PC-3 (cell line): ENCODE data around the gene VPS35L. TPM values are rescaled to one million over a fixed set of nuclear protein-coding genes. Genes with fewer than 3 reads are reported as not detected.

Experiments
- ATAC-seq: fragments of 200-7000 bp; cut with Tn5 transposase; 2 replicates; pipeline ENCODE4 v1.9.1; 2020; ENCODE audit warnings: mild to moderate bottlenecking, moderate library complexity
- BruUV-seq: library from RNA; stranded (reverse); fragments of 400-500 nt; replicated peaks from 2 replicates; lab custom pipeline; 2021; lab: Mats Ljungman, UMichigan
- CTCF ChIA-PET: fragments of 300-600 bp; sonication (Branson Sonifier 250); formaldehyde crosslinking; loops from one replicate; lab custom pipeline; 2022; ENCODE audit warnings: antibody characterized with exemption; lab: Charles Lee
- POLR2A ChIA-PET: fragments of 300-600 bp; sonication (Branson Sonifier 250); formaldehyde crosslinking; loops from one replicate; lab custom pipeline; 2022; ENCODE audit warnings: antibody characterized with exemption; ENCODE audit not compliant: unreplicated experiment; lab: Charles Lee
- DNase-seq: peaks from one replicate; pipeline ENCODE4 v3.0.0-alpha.2; 2015
- H2AFZ ChIP-seq: fragments of 300-600 bp; sonication (generic); 2 replicates; pipeline ENCODE4 v1.6.0; 2016; ENCODE audit warnings: antibody characterized with exemption, low read length
- H3F3A ChIP-seq: fragments of 300-600 bp; sonication (generic); one replicate; pipeline ENCODE4 v1.6.0; 2017; ENCODE audit warnings: antibody characterized with exemption, low read length, control low read depth, mild to moderate bottlenecking; ENCODE audit not compliant: unreplicated experiment
- H3K27ac ChIP-seq: fragments of 300-600 bp; sonication (generic); 2 replicates; pipeline ENCODE4 v1.5.1; 2016; ENCODE audit warnings: mild to moderate bottlenecking, low read length
- H3K27me3 ChIP-seq: fragments of 300-600 bp; sonication (generic); 2 replicates; pipeline ENCODE4 v1.6.1; 2016; ENCODE audit warnings: low read length, mixed read lengths
- H3K36me3 ChIP-seq: fragments of 300-600 bp; sonication (generic); 2 replicates; pipeline ENCODE4 v1.6.1; 2016; ENCODE audit warnings: low read depth, mixed run types, low read length, mixed read lengths
- H3K4me1 ChIP-seq: fragments of 300-600 bp; sonication (generic); 2 replicates; pipeline ENCODE4 v1.5.1; 2016; ENCODE audit warnings: low read length; ENCODE audit not compliant: insufficient read depth
- H3K4me2 ChIP-seq: fragments of 300-600 bp; sonication (generic); 2 replicates; pipeline ENCODE4 v1.6.0; 2016; ENCODE audit warnings: low read length
- H3K4me3 ChIP-seq: fragments of 300-600 bp; sonication (generic); 2 replicates; pipeline ENCODE4 v1.5.1; 2016; ENCODE audit warnings: mild to moderate bottlenecking, low read length, mixed read lengths
- H3K79me2 ChIP-seq: fragments of 300-600 bp; sonication (generic); 2 replicates; pipeline ENCODE4 v1.6.1; 2017; ENCODE audit warnings: low read length, mixed read lengths
- H3K9ac ChIP-seq: fragments of 300-600 bp; sonication (generic); 2 replicates; pipeline ENCODE4 v1.6.0; 2016; ENCODE audit warnings: mild to moderate bottlenecking, low read length
- H3K9me2 ChIP-seq: fragments of 300-600 bp; sonication (generic); replicated peaks from 2 replicates; pipeline ENCODE4 v1.6.1; 2016; ENCODE audit warnings: mixed run types, low read length, mixed read lengths
- H3K9me3 ChIP-seq: fragments of 300-600 bp; sonication (generic); 2 replicates; pipeline ENCODE4 v1.6.1; 2016; ENCODE audit warnings: low read length, mixed read lengths
- H4K20me1 ChIP-seq: fragments of 300-600 bp; sonication (generic); 2 replicates; pipeline ENCODE4 v1.6.1; 2016; ENCODE audit warnings: low read length, mixed read lengths
- EZH2 ChIP-seq: fragments of 300-600 bp; sonication (generic); IDR thresholded peaks from one replicate; pipeline ENCODE4 v1.6.1; 2017; ENCODE audit warnings: antibody characterized with exemption, mild to moderate bottlenecking, low read length; ENCODE audit not compliant: unreplicated experiment
- EZH2phosphoT487 ChIP-seq: fragments of 300-600 bp; sonication (generic); IDR thresholded peaks from 2 replicates; pipeline ENCODE4 v1.6.1; 2018; ENCODE audit warnings: mild to moderate bottlenecking, antibody characterized with exemption, low read length, borderline replicate concordance
- intact Hi-C: fragments of 100-400 bp; cut with micrococcal nuclease; formaldehyde crosslinking; loops from 2 replicates; pipeline ENCODE4 v1.9.0; 2023
- total RNA-seq: library from RNA; depleted of rRNA; stranded (reverse); fragments of >200 nt; gene quantifications from 2 replicates; pipeline ENCODE4 v1.2.3, GENCODE V29; 2014
- TF ChIP-seq, protein P1 (sequence below): fragments of 300-600 bp; sonication (generic); conservative IDR thresholded peaks from 2 replicates; pipeline ENCODE4 v1.5.1; 2017; ENCODE audit warnings: antibody characterized with exemption, low read depth, mild to moderate bottlenecking, low read length

Gene VPS35L
- total RNA-seq, 1 experiment from 2014 or later: 2.9 TPM

DNA sequence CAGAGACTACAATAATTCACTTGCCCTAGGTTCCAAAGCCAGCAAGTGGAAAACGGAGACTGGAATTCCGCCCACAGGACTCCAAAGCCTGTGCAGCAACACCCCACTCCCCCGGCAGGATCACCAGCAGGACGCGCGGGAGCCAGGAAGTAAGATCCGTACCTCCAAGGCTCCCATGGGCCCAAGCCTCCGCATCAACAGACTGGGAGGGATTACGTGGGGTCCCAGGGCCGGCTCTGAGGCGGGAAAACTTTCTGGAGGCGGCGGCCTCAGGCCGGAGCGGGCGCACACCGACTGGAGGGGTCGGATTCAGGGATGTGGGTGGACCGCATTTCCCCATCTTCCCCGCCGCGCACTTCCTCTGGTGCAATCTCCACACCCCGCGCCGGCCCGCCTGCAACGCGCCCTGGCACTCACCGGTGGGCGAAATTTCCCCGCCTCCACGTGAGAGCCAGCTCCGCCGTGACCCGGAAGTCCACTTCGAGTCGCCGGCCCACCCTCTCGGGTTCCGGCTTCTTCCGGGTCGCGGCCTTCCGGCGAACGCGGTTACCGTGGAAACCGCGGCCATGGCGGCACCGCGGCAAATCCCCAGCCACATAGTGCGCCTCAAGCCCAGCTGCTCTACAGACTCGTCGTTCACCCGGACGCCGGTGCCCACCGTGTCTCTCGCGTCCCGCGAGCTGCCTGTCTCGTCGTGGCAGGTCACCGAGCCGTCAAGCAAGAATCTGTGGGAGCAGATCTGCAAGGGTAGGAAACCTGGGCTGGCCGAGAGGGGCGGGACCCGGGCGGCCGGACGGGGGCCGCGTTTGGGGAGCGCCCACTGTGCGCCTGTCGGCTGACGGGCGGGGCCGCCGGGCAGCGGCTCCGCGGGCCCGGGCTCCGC lies 162.5 kb downstream of the VPS35L start, which contains the start of the genes IQCK and KNOP1:
IQCK (plus strand) TSS at position 531 of the 883 bp plus-strand sequence; CDS start at position 567, 36 bp downstream.
KNOP1 (minus strand) TSS at position 487 of the 883 bp plus-strand sequence. CDS start 3,192 bp downstream, outside the sequence.
- H3K9ac ChIP-seq: peak within 1 kb of the TSS; percentile 97
- H3K36me3 ChIP-seq: peaks cover 10% of the 10 kb centered on the region; the same call in 1 of the 2 replicates
- TF ChIP-seq, protein P1, sequence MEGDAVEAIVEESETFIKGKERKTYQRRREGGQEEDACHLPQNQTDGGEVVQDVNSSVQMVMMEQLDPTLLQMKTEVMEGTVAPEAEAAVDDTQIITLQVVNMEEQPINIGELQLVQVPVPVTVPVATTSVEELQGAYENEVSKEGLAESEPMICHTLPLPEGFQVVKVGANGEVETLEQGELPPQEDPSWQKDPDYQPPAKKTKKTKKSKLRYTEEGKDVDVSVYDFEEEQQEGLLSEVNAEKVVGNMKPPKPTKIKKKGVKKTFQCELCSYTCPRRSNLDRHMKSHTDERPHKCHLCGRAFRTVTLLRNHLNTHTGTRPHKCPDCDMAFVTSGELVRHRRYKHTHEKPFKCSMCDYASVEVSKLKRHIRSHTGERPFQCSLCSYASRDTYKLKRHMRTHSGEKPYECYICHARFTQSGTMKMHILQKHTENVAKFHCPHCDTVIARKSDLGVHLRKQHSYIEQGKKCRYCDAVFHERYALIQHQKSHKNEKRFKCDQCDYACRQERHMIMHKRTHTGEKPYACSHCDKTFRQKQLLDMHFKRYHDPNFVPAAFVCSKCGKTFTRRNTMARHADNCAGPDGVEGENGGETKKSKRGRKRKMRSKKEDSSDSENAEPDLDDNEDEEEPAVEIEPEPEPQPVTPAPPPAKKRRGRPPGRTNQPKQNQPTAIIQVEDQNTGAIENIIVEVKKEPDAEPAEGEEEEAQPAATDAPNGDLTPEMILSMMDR: no peak
- TF ChIP-seq EZH2: no peak
- TF ChIP-seq EZH2phosphoT487: no peak
- no peaks in the 10 kb centered on the region for H3K27me3 ChIP-seq
- peaks cover 22% of the 10 kb centered on the region for H3K4me1 ChIP-seq
- ChIA-PET CTCF (no interaction called here), POLR2A (no interaction called here)
- no peaks in the 10 kb centered on the region for H3K9me3 ChIP-seq
- H3F3A ChIP-seq: no peaks in the 10 kb centered on the region
- no peaks in the 10 kb centered on the region for H3K9me2 ChIP-seq
- peaks cover 69% of the 10 kb centered on the region for H3K79me2 ChIP-seq
- peaks cover 11% of the 10 kb centered on the region for H4K20me1 ChIP-seq
- peak within 1 kb of the TSS; percentile 96 for H2AFZ ChIP-seq
- H3K27ac ChIP-seq: peak within 1 kb of the TSS; percentile 73
- BruUV-seq: TSS peak; percentile 56
- peak within 1 kb of the TSS; percentile 95 for H3K4me2 ChIP-seq
- intact Hi-C loops: loop anchor here (2.0 to 5.0 kb wide), 4 partner anchors 17 to 167 kb away; partner anchors contain the start of gene GPRC5B
- peak; percentile 77 for DNase-seq
- peak; percentile 83 for ATAC-seq
- peak within 1 kb of the TSS; percentile 97 for H3K4me3 ChIP-seq

DNA sequence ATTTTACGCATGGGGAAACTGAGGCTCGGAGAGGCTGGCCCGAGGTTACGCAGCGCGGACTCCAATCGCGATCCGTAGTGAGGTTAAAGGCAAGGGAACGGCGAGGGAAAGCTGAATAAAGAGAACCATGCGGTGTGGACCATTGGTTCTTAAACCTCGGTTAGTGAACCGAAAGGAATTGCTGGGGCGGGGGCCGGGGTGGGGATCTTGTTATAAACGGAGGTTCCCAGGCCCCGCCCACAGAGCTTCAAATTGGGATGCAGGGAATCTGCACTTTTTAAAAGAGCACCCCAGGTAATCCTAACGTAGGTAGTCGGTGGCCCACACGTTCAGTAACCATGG lies 163.1 kb downstream of the VPS35L start:
- Histone ChIP-seq H4K20me1 (peaks cover 11% of the 10 kb centered on the region), H3K27ac (peak overlapping the region; percentile 73), H3F3A (no peaks in the 10 kb centered on the region), H3K9ac (peak overlapping the region; percentile 97), H3K9me2 (no peaks in the 10 kb centered on the region), H3K79me2 (peaks cover 63% of the 10 kb centered on the region), H3K27me3 (no peaks in the 10 kb centered on the region), H3K9me3 (no peaks in the 10 kb centered on the region), H3K4me1 (peaks cover 22% of the 10 kb centered on the region), H3K4me3 (peak overlapping the region; percentile 97), H2AFZ (peak overlapping the region; percentile 96), H3K4me2 (peak overlapping the region; percentile 95), H3K36me3 (peaks cover 10% of the 10 kb centered on the region; the same call in 1 of the 2 replicates)
- CTCF ChIA-PET: no interaction called here
- intact Hi-C loops: loop anchor here (2.0 to 5.0 kb wide), 2 partner anchors 34 to 111 kb away; no protein-coding TSS in a partner anchor
- ATAC-seq (peak; percentile 6), DNase-seq (no peak)
- POLR2A ChIA-PET: no interaction called here
- BruUV-seq: no TSS peak
- no peak for TF ChIP-seq EZH2phosphoT487
- no peak for TF ChIP-seq EZH2
- TF ChIP-seq, protein P1: no peak
